Smooth muscle cell of bladder (primary cell): ENCODE data around the gene CTXN3. TPM values are rescaled to one million over a fixed set of nuclear protein-coding genes. Genes with fewer than 3 reads are reported as not detected.

Experiments used
- total RNA-seq: library from RNA; depleted of rRNA; stranded (reverse); fragments of >200 nt; gene quantifications from 2 replicates; pipeline ENCODE4 v1.2.3, GENCODE V29; 2014

Gene CTXN3
- not detected in 2 replicates for total RNA-seq

DNA sequence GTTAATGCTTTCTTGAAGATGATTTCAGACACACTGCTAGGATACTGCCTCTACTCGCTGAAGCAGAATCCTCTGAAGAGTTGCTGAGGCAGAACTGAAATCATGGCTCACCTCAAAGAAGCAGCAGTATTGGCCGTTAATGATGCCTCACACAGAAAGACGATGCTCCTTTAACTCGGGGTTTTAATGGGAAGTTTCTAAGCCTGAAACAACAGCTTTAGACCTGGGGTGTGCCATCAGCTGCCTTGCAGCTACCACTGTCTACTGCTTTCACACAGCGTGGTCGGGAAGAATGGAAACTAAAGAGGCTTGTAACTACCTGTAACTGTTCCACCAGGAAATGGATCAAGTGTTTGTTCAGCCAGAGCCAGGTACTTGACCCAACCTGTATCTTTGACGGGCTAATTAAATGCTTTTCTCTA, at the start of gene CTXN3:
TSS of gene CTXN3 (plus strand) at position 65 of the 422 bp plus-strand sequence. CDS start 8,440 bp downstream, outside the sequence.

DNA sequence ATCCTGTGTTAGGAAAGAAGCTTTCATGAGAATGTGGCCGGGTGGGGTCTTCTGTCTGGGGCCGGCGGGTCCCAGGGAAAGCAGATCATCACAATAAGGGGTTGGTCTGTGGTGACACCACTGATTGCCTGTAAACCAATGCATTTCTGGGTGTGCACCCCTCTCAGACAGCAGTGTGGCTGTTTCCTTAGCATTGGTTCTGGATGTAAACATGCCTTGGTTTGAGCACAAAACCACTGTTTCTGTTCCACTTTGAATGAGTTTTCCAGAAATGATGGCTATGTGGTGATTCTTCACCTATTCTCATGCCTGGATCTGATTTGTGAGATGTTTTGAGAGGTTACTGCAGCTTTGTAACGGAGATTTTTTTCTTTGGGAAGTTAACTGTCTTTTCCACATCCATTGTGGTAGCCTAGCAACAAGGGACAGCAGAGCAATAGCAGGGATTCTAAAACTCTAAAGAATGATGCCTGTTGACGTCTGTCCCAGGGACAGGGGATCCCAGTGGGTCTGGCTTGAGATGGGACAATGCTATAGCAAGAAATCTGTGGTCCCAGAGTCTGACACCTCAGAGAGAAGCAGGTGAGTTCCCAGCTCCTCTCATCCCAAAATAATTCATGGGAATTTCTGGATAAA, 54.2 kb downstream of the CTXN3 start, which contains the start of gene CCDC192:
TSS of gene CCDC192 (plus strand) at position 466 of the 636 bp plus-strand sequence. CDS start at position 521, 55 bp downstream.

Other genes starting within 250 kb of the CTXN3 start
- 50.2 and 57.9 TPM in 2 replicates for gene PRRC1, start 131.4 kb upstream of the CTXN3 start, total RNA-seq
- not detected in 2 replicates for gene CCDC192, start 54.3 kb downstream of the CTXN3 start, total RNA-seq